HUES6 (cell line): Measurements from ENCODE around the gene ZBTB8OS.

Experiments
- H3K27ac ChIP-seq: 2 replicates; pipeline ENCODE4 v1.7.0; 2013; ENCODE audit warnings: low read depth, mild to moderate bottlenecking, low read length, inconsistent platforms
- H3K27me3 ChIP-seq: 2 replicates; pipeline ENCODE4 v1.6.1; 2013; ENCODE audit warnings: low read length; ENCODE audit not compliant: control insufficient read depth, insufficient read depth
- H3K36me3 ChIP-seq: 2 replicates; pipeline ENCODE4 v1.6.1; 2013; ENCODE audit warnings: low read length; ENCODE audit not compliant: control insufficient read depth, insufficient read depth
- H3K4me1 ChIP-seq: 2 replicates; pipeline ENCODE4 v1.6.1; 2013; ENCODE audit warnings: low read length; ENCODE audit not compliant: control insufficient read depth, insufficient read depth
- H3K4me3 ChIP-seq: 2 replicates; pipeline ENCODE4 v1.5.1; 2013; ENCODE audit warnings: low read depth, low read length
- H3K9ac ChIP-seq: one replicate; pipeline ENCODE4 v1.6.1; 2013; ENCODE audit warnings: mild to moderate bottlenecking, low read length
- H3K9me3 ChIP-seq: 2 replicates; pipeline ENCODE4 v1.6.1; 2013; ENCODE audit warnings: low read depth, low read length; ENCODE audit not compliant: control insufficient read depth, insufficient read depth

The ZBTB8OS gene

GRCh38 chr1:32605711-32606424, 44.5 kb downstream of the ZBTB8OS start:
- Histone ChIP-seq H3K36me3 (peaks cover 7% of the 10 kb centered on the region; the same call in 1 of the 2 replicates), H3K27me3 (no peaks in the 10 kb centered on the region), H3K9ac (no peak overlapping the region), H3K4me3 (no peak overlapping the region), H3K4me1 (no peaks in the 10 kb centered on the region), H3K9me3 (no peaks in the 10 kb centered on the region), H3K27ac (no peak overlapping the region)

- Histone ChIP-seq H3K9ac (no peak overlapping the region), H3K36me3 (peaks cover 21% of the 10 kb centered on the region), H3K4me3 (no peak overlapping the region), H3K27me3 (no peaks in the 10 kb centered on the region), H3K27ac (no peak overlapping the region), H3K4me1 (no peaks in the 10 kb centered on the region), H3K9me3 (no peaks in the 10 kb centered on the region)
Measured at GRCh38 chr1:32600034-32600433, 50.3 kb downstream of the ZBTB8OS start.

GRCh38 chr1:32592943-32593342, 57.4 kb downstream of the ZBTB8OS start:
- Histone ChIP-seq H3K9me3 (no peaks in the 10 kb centered on the region), H3K27ac (no peak overlapping the region), H3K4me1 (no peaks in the 10 kb centered on the region), H3K27me3 (no peaks in the 10 kb centered on the region), H3K4me3 (no peak overlapping the region), H3K9ac (no peak overlapping the region), H3K36me3 (peaks cover 20% of the 10 kb centered on the region)

GRCh38 chr1:32580348-32581017, 69.9 kb downstream of the ZBTB8OS start:
- no peaks in the 10 kb centered on the region for H3K27me3 ChIP-seq
- no peak overlapping the region for H3K4me3 ChIP-seq
- no peak overlapping the region for H3K27ac ChIP-seq
- H3K9me3 ChIP-seq: no peaks in the 10 kb centered on the region
- H3K4me1 ChIP-seq: no peaks in the 10 kb centered on the region
- H3K9ac ChIP-seq: no peak overlapping the region
- H3K36me3 ChIP-seq: no peaks in the 10 kb centered on the region
